G401.6 (cell line): ENCODE measurements around the gene POLR2E.

Experiments
- FAIRE-seq: peaks from 2 replicates; lab custom pipeline; 2012; peaks lifted over from hg19 to GRCh38; lab: Jason Lieb, UNC

Gene POLR2E

DNA sequence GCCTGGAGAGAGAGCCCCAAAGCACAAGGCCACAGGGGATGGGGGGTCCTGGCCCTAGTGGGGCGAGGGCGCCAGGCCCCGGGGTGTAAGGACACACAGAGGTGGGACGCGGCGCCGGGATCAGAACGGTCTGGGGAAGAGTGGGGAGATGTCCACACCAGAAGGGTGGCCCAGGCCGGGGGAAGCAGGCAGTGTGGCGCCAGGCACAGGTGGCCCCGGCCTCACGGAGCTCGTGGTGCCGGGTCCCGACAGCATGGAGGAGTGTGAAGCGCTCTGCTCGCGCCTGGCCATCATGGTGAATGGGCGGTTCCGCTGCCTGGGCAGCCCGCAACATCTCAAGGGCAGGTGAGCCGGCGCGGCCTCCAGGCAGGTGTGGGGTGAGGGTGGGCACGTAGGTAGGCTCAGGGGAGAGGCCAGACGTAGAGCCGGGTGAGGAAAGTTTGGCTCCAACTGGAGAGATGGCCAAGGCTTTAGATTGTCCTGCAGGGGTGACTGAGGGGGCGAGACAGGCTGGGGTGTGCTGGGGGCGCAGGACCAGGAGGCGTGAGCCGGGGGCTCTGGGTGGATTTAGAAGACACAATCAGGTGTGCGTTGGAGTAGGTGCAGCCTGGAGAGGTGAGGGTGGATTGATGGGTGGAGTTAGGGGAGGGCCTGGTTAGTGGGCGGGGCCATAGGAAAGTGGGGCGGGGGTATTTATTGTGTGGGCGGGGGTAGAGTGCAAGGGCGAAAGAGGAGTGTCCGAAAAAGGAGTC lies 31.1 kb downstream of the POLR2E start:
- FAIRE-seq = no peak

DNA sequence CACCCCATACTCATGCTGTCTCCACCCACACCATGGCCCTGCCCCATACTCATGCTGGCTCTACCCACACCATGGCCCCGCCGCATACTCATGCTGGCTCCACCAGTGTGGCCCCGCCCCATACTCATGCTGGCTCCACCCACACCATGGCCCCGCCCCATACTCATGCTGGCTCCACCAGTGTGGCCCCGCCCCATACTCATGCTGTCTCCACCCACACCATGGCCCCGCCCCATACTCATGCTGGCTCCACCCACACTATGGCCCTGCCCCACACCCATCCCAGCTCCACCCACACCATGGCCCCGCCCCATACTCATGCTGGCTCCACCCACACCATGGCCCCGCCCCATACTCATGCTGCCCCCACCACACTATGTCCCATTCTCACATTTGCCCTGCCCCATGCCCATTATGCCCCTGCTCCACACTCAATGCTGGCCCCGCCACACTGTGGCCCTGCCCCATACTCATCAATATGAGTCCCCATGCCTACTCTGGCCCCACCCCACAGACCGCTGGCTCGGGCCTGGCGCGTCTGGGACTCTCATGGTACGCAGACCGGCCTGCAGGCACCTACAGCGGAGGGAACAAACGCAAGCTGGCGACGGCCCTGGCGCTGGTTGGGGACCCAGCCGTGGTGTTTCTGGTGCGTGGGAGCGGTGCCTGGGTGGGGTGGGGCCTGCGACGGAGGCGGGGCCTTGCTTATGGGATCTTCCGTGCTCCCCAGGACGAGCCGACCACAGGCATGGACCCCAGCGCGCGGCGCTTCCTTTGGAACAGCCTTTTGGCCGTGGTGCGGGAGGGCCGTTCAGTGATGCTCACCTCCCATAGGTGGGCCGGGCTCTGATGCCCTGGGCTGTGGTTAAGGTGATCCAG lies 31.9 kb downstream of the POLR2E start:
- no peak for FAIRE-seq

DNA sequence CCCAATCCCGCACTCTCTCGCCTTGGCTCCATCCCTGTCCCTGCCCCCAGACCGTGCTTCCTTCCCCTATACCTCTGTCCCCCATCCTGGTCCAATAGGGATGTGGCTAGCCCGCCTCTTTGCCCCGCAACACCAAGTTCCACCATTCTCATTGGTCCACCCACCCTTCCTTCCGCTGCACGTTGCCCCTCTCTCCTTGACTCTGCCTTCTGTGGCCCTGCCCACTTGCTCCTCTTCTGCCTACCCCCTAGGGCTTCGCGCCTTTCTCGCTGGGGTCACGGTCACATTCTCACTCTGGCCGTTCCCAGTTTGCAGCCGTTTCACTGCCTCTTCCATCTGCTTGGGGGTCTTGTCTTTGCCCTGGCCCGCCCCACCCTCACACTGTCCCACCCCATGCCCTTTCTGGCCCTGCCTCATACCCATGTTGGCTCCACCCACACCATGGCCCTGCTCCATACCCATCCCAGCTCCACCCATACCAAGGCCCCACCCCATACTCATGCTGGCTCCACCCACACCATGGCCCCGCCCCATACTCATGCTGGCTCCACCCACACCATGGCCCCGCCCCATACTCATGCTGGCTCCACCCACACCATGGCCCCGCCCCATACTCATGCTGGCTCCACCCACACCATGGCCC lies 32.7 kb downstream of the POLR2E start:
- FAIRE-seq = no peak

DNA sequence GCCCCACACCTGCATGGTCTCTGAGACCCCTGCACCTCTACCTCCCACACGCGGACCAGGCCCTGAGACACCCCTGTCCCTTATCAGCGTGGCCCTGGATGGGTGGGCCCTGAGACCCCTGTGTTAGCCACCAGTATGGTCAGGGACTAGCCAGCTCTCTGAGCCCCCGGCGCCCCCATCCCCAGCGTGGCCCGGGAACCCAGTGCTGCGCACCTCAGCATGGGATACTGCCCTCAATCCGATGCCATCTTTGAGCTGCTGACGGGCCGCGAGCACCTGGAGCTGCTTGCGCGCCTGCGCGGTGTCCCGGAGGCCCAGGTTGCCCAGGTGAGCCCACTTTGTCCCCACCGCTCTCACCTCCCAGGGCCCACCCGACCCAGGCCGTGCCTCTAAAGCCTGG lies 33.2 kb downstream of the POLR2E start:
- no peak for FAIRE-seq

DNA sequence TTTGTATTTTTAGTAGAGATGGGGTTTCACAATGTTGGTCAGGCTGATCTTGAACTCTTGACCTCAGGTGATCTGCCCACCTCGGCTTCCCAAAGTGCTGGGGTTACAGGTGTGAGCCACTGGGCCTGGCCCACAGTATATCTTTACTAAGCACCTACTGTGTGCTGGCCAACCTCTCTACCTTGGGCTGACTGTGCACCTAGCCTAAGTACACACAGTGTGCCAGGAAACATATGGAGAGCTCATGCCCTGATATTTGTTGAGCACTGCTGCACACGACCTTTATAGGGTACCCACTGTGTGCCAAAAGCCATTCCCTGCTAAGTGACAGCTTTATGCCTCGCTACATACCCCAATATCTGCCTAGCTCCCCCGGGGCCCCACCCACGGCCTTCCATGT lies 34.5 kb downstream of the POLR2E start:
- FAIRE-seq = no peak

GRCh38 chr19:1058112-1058511 lies 37.1 kb downstream of the POLR2E start:
- no peak for FAIRE-seq

DNA sequence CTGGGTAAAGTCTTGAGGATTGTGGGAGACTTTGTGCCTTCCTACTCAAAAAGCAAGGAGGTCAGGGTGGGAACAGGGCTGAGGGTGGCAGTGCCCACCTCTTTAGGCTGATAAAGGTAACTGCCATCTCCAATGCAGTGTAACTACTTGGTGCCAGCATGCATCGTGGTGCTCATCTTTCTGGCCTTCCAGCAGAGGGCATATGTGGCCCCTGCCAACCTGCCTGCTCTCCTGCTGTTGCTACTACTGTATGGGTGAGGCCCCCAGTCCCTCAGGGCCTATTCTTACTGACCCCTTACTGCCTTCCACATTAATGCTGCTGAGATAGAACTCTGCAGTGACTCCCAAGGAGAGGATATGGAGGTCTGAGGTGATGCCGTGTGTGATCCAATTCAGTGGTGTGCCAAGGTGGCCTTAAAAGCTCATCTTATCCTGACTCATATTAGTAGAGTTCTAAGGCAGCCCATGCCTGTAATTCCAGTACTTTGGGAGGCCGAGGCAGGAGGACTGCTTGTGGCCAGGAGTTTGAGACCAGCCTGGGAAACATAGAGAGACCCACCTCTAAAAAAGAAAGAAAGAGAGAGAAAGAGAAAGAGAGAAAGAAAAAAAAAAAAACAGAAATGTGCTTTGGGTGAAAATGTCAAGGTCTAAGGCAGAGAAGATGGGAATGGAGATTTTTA lies 37.9 kb downstream of the POLR2E start:
- FAIRE-seq = no peak

DNA sequence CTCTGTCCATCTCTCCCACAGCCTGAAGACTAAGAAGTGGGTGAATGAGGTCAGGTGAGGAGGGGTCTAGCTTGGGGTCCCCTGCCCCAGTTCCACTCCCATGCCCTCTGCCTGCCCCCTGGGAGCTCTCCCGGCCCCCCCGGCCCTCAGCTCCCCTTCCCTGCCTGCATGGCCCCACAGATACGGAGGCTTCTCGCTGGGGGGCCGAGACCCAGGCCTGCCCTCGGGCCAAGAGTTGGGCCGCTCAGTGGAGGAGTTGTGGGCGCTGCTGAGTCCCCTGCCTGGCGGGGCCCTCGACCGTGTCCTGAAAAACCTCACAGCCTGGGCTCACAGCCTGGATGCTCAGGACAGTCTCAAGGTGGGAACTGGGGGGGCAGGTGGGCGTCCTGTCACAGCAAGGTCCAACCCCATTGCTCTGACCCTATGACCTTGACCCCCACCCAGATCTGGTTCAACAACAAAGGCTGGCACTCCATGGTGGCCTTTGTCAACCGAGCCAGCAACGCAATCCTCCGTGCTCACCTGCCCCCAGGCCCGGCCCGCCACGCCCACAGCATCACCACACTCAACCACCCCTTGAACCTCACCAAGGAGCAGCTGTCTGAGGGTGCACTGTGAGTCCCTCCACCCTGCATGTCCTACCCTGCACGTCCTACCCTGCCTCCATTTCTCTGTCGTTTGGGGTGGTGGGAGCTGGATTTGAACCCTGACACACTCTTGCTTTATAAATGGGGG lies 39.1 kb downstream of the POLR2E start:
- no peak for FAIRE-seq

GRCh38 chr19:1055028-1055425 lies 40.1 kb downstream of the POLR2E start:
- FAIRE-seq = no peak

GRCh38 chr19:1054102-1055027 lies 40.8 kb downstream of the POLR2E start:
- FAIRE-seq = no peak

DNA sequence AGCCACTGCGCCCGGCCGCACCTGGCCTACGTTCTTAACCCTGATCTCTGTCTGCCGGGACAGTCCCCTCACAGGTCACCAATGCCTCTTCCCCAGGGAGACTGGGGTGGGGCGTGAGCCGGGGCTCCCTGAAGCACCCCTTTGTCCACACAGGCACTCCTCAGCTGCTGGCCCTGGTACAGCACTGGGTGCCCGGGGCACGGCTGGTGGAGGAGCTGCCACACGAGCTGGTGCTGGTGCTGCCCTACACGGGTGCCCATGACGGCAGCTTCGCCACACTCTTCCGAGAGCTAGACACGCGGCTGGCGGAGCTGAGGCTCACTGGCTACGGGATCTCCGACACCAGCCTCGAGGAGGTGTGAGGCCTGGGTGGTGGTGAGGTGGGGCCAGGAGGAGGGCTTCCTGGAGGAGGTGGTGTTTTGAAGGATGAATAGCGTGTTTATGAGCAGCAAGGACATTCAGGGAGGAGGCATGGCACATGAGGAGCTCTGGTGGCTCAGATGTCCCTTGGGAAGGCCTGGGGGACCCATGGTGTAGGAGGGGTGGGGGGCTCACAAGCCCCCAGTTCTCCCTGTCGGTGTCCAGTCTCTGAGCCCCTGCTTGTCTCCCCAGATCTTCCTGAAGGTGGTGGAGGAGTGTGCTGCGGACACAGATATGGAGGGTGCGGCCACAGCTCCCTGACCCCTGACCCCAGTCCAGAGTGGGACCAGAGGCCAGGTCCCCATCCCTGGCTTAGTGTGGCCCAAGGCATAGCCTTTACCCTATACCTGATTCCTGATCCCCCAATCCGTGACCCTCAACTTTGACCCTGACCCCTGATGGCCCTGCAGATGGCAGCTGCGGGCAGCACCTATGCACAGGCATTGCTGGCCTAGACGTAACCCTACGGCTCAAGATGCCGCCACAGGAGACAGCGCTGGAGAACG lies 41.7 kb downstream of the POLR2E start:
- FAIRE-seq = no peak

GRCh38 chr19:1052349-1052975 lies 42.7 kb downstream of the POLR2E start:
- FAIRE-seq = no peak

- FAIRE-seq = no peak
Observed at GRCh38 chr19:1051791-1052190, 43.4 kb downstream of the POLR2E start.

DNA sequence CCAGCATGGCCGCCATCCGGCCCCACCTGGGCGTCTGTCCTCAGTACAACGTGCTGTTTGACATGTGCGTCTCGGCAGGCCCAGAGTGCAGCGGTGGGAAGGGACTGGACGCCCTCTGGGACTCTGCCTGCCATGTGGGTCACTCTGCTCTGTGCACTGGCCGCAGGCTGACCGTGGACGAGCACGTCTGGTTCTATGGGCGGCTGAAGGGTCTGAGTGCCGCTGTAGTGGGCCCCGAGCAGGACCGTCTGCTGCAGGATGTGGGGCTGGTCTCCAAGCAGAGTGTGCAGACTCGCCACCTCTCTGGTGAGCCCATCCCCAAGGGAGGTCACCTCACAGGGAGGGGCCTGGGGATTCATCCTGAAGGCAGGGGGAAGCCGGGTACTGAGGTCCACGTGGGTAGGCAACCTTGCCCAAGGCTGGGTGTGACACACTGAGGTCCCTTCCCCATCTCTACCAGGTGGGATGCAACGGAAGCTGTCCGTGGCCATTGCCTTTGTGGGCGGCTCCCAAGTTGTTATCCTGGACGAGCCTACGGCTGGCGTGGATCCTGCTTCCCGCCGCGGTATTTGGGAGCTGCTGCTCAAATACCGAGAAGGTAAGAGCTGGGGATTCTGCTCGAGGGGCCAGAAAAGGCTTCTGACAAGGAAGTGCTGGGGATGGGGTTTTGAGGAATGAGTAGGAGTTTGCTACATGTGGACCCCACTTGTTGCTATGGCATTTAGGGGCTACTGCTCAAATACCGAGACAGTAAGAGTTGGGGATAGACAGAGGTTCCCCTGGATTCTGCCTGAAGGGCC lies 44.0 kb downstream of the POLR2E start:
- FAIRE-seq = no peak

DNA sequence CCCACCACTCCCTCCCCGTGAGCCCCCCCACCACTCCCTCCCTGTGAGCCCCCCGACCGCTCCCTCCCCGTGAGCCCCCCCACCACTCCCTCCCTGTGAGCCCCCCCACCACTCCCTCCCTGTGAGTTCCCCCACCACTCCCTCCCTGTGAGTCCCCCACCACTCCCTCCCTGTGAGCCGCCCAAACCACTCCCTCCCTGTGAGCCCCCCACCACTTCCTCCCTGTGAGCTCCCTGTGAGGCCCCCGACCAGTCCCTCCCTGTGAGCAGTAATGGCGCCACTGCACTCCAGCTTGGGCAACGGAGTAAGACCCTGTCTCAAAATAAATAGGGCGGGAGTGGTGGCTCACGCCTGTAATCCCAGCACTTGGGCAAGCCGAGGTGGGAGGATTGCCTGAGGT lies 45.4 kb downstream of the POLR2E start:
- FAIRE-seq = no peak

- FAIRE-seq = no peak
Observed at GRCh38 chr19:1049106-1049505, 46.1 kb downstream of the POLR2E start.

GRCh38 chr19:1047696-1048147 lies 47.5 kb downstream of the POLR2E start:
- no peak for FAIRE-seq
